Right atrium auricular region (tissue), 2 donors: ENCODE measurements around the gene GCM1. TPM values are rescaled to one million over a fixed set of nuclear protein-coding genes. Genes with fewer than 3 reads are reported as not detected.

Experiments used
- DNase-seq: peaks from one replicate; pipeline ENCODE4 v3.0.0-alpha.2; 2019; ENCODE audit warnings: low spot score
- H3K27ac ChIP-seq, 2 donors: fragments of 200-600 bp; sonication (generic); 1 replicate in 1 of 2; 2 replicates in 1 of 2; pipeline ENCODE4 v1.5.1; 2016 to 2019
- H3K27me3 ChIP-seq, 2 donors: fragments of 200-600 bp; sonication (generic); one replicate each; pipeline versions ENCODE4 v1.5.1 to v1.6.0; 2017 to 2019
- H3K36me3 ChIP-seq: fragments of 200-600 bp; sonication (generic); one replicate; pipeline ENCODE4 v1.5.1; 2016
- H3K4me1 ChIP-seq, 2 donors: fragments of 200-600 bp; sonication (generic); one replicate each; pipeline versions ENCODE4 v1.5.1 to v1.6.0; 2017 to 2019
- H3K4me3 ChIP-seq, 2 donors: fragments of 200-600 bp; sonication (generic); 1 replicate in 1 of 2; 2 replicates in 1 of 2; pipeline ENCODE4 v1.5.1; 2017 to 2019; ENCODE audit warnings: mild to moderate bottlenecking in 1 of 2, moderate library complexity in 1 of 2
- H3K9me3 ChIP-seq, 2 donors: fragments of 200-600 bp; sonication (generic); one replicate each; pipeline ENCODE4 v1.5.1; 2019
- CTCF ChIP-seq, 2 donors: fragments of 200-600 bp; sonication (generic); IDR thresholded peaks; one replicate each; pipeline ENCODE4 v1.5.1; 2019; ENCODE audit warnings: antibody characterized with exemption in 2 of 2
- total RNA-seq, 2 donors: library from RNA; depleted of rRNA; stranded (reverse); fragments of >200 nt; gene quantifications; one replicate each; pipeline ENCODE4 v1.1.0, GENCODE V29; 2016

Gene GCM1
- total RNA-seq, 2 donors from 2014 or later: not detected

- TF ChIP-seq CTCF (IDR thresholded peaks at IDR 0.05): no peak
- DNase-seq: no peak
- no peaks in the 10 kb centered on the region for H3K9me3 ChIP-seq
- peaks cover 17% of the 10 kb centered on the region for H3K36me3 ChIP-seq
- H3K27ac ChIP-seq: no peak overlapping the region
- no peaks in the 10 kb centered on the region for H3K27me3 ChIP-seq
- H3K4me1 ChIP-seq: no peaks in the 10 kb centered on the region
- H3K4me3 ChIP-seq: no peak overlapping the region
These were observed 43.7 kb downstream of the GCM1 start for GRCh38 chr6:53104916-53105315.

- H3K27ac ChIP-seq: no peak overlapping the region
- no peaks in the 10 kb centered on the region for H3K4me1 ChIP-seq
- DNase-seq: no peak
- H3K36me3 ChIP-seq: peaks cover 19% of the 10 kb centered on the region
- H3K27me3 ChIP-seq: no peaks in the 10 kb centered on the region
- TF ChIP-seq CTCF (IDR thresholded peaks at IDR 0.05): peak in 1 of 2 donors; percentile 22
- H3K4me3 ChIP-seq: no peak overlapping the region
- H3K9me3 ChIP-seq: no peaks in the 10 kb centered on the region
These were observed 44.5 kb downstream of the GCM1 start for GRCh38 chr6:53103993-53104675.

- no peaks in the 10 kb centered on the region for H3K9me3 ChIP-seq
- H3K36me3 ChIP-seq: peaks cover 50% of the 10 kb centered on the region
- no peak for TF ChIP-seq CTCF (IDR thresholded peaks at IDR 0.05)
These were observed 47.6 kb downstream of the GCM1 start for GRCh38 chr6:53101006-53101405.

GRCh38 chr6:53100561-53100960, 48.1 kb downstream of the GCM1 start:
- Histone ChIP-seq H3K36me3 (peaks cover 54% of the 10 kb centered on the region), H3K4me1 (no peaks in the 10 kb centered on the region), H3K27ac (no peak overlapping the region), H3K27me3 (no peaks in the 10 kb centered on the region), H3K9me3 (no peaks in the 10 kb centered on the region), H3K4me3 (no peak overlapping the region)
- TF ChIP-seq CTCF (IDR thresholded peaks at IDR 0.05): no peak
- DNase-seq: no peak

More at GRCh38 chr6:53101006-53101405, 47.6 kb downstream of the GCM1 start:
- Histone ChIP-seq H3K27ac (no peak overlapping the region), H3K4me1 (no peaks in the 10 kb centered on the region), H3K27me3 (no peaks in the 10 kb centered on the region), H3K4me3 (no peak overlapping the region)
- DNase-seq: no peak

- no peaks in the 10 kb centered on the region for H3K9me3 ChIP-seq
- H3K27ac ChIP-seq: no peak overlapping the region
- no peak overlapping the region for H3K4me3 ChIP-seq
- no peaks in the 10 kb centered on the region for H3K27me3 ChIP-seq
- no peak for DNase-seq
- no peaks in the 10 kb centered on the region for H3K4me1 ChIP-seq
- peaks cover 78% of the 10 kb centered on the region for H3K36me3 ChIP-seq
- no peak for TF ChIP-seq CTCF (IDR thresholded peaks at IDR 0.05)
These were observed 52.9 kb downstream of the GCM1 start for GRCh38 chr6:53095716-53096115.

- TF ChIP-seq CTCF (IDR thresholded peaks at IDR 0.05): no peak
- peaks cover 78% of the 10 kb centered on the region for H3K36me3 ChIP-seq
These were observed 53.4 kb downstream of the GCM1 start for GRCh38 chr6:53095270-53095669.

More at GRCh38 chr6:53095270-53095669, 53.4 kb downstream of the GCM1 start:
- no peaks in the 10 kb centered on the region for H3K4me1 ChIP-seq
- H3K9me3 ChIP-seq: no peaks in the 10 kb centered on the region
- H3K27ac ChIP-seq: no peak overlapping the region
- H3K4me3 ChIP-seq: no peak overlapping the region
- no peak for DNase-seq
- no peaks in the 10 kb centered on the region for H3K27me3 ChIP-seq
